NCI-H526 (cell line): ENCODE measurements around the gene MROH2A.

Experiments used
- DNase-seq, 2 experiments: peaks; one replicate each; lab custom pipeline; 2025; lab: John Stamatoyannopoulos, UW

MROH2A gene

DNA sequence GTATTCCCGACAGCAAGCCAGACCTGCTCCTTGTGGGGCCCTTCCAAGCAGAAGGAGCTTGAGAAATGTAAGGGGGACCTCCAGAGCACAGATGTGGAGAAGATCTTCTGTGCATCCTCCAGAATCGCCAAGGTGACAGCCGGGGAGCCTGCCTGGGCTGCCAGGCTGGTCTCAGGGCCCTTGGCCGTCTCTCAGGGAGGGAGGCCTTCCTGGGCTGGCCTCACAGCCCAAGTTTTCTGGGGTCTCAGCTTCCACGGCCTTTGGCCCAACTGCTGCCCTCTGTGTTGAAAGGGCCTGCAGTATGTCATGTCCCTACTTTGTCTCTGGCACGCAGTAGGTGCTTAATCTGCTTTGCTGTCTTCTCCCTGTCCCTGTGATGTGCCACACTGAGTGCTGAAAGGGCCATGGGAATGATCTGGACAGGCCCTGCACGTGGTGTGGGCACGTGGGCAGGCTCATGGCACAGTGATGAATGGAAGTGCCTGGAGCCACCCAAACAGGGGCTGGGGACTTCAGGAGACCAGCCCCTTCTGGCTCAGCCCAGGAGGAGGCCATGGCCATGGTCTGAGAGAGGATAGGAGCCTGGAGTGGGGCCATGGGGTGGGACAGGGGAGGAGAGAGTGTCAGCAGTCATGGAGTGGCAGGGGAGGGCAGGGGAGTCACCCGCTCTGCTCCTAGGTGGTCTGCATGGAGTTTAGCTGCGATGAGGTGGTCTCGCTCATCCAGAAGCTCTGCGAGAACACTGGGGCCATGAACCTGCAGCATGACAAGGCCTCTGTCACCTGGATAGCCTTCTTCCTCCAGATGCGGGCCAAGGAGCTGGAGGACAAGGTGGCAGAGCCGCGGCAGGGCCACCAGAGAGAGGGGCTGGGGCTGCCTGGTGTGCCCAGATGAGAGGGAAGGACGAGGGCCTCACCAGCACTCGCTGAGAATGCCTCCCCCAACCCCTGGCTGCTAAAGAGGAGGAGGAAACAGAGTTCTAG lies 40.8 kb downstream of the MROH2A start:
- DNase-seq: no peak

DNA sequence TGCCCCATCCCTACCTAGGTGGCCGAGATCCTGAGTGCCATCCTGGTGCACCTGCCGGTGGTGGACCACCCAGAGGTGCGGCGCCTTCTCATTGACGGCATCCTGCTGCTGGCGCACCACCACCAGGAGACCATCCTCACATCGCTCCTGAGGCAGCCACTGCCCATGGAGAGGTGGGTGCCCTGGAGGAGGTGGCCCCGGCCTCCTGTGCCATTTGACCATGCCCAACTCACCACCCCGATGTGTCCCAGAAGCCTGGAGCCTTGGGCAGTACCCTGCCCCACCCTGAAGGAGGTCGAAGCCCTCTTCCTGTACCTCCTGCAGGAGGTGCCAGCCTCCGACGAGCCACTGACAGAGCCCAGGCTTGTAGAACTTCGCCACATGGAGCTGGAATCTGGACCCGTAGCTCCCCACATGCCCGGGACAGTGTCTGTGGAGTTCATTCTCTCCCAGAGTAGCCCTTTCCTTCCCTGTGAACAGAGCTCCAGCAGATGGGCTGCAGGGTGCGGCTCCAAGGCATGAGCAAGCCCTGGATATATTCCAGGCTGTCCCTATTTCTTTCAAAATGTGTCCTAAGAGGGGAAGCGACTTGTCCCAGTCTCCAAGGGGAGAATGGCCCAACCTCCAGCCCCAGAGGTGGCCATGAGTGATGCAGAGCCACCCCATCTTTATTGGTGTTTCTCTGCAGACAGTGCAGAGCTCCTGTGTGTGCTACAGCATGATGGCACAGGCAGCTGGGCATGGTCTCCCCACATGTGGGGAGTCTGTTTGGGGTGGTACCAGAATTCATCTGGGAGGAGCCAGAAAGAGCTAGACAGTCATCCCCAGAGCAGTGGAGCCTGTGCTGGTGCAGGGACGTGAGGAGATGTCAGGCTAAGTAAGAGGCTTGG lies 42.0 kb downstream of the MROH2A start:
- DNase-seq: no peak

DNA sequence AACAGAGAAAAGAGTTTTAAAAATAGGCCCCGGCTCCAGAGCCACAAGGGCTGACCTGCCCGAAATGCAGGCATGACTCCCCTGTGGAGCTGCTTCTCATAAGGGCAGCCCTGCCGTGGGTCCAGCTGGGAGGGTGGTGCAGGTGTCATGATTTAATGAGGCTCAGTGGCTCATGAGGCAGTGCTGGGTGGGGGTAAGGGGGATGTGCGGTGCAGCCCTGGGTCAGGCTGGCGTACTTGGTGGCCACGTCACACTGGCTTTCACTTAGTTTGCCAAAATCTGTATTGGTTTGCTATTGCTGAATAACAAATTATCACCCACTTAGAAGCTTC lies 42.6 kb downstream of the MROH2A start:
- no peak for DNase-seq

DNA sequence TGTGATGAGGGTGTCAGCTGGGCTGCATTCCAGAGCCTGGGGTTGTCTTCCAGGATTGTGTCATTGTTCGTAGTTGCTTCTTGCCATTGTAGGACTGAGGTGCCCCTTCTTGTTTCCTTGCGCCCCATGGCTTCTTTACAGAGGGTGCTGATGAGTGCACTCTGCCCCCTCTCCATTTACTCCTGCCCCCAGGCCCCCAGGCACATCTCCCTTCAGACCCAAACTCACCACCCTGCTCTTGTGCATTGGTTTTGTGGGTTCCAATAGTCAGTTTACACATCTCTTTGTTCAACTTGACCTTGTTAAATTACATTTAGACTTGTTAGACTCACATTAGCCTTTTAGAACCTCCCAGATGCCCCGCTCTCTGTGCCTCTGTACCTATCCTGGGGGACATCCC lies 43.1 kb downstream of the MROH2A start:
- DNase-seq: no peak

DNA sequence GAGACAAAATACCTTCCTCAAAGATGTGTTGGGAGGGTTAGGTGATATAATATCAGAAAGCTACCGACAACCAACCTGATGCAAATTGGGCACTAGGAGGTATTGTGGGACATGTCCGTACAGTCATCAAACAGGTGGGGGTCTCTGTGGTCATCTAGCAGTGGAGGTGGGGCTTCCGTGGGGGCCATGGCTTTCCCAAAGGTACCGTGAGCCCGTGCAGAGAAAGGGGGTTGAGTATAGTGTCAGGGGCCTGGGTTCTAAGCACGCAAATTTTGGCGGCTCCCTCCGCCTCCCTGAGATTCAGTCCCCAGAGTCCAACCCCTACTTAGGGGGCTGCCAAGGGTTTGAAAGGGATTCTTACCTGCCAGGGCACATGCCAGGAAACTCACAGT lies 43.6 kb downstream of the MROH2A start:
- DNase-seq: no peak

DNA sequence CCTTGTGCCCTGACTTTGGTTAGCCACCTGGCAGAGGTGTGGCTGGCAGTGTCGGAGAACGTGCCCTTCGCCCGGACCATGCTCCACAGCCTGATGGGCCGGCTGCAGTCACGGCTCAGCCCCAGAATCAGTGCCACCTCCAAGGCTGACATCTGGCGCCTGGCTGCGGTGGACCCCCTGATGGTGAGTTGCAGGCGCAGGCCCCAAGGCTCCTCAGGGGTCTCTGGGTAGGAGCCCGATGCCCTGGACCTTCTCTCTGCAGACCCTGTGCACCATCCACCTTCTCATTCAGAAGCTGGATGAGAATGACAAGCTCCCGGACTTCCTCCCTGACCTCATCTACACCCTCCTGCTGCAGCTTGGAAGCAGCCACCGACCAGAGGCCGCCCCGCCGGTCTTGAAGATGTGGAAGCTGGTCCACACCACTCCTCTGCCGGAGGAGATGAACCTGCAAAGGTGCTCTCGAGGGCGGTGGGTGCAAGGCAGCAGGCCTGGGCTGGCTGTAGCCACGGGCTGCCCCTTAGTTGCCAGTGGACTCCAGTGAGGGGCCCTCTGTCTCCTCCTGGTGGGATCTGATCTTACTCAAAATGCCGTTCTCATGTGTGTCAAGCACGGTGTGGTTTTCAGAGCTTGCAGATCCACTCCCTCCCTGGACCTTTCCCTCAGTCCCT lies 44.1 kb downstream of the MROH2A start:
- DNase-seq: no peak

DNA sequence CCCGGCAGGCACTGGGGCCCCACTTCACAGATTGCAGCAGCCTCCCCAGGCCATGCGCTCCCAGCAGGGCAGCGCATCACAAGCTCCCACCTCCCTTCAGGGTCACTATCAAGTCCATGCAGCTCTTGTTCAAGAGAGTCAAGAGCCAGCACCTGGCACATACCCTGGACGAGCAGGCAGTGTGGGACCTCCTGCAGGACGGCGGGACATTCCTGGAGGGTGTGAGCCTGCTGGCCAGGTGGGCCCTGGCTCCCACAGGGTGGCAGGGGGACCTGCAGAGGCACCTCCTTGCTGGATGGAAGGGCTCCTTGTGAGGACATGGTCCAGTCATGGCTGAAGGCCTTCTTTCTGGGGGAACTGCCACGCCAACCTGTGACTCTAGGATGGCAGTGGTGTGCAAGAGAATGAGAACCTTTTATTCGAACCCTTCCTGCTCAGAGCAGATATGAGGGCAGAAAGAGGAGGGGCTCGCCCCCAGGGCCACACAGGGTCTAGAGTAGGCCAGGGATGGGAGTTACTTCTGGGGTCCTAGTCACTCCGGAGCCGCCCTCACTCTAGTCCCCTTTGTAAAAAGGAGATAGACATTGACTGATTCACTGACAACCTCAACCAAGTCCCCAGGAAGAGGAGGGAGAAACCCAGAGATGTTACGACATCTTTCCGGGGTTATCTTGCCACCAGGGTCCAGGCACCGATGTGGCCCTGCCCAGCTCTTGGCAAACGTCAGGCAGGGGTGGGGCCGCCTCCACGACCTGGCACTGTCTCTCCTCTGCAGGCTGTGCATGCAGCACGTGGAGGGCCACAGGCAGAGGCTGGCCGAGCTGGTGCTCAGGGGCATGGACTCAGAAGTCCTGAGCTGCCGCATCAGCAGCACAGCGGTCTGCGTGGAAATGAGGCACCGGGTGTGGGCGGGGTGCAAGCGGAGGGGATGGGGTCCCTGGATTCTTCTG lies 44.9 kb downstream of the MROH2A start:
- no peak for DNase-seq

DNA sequence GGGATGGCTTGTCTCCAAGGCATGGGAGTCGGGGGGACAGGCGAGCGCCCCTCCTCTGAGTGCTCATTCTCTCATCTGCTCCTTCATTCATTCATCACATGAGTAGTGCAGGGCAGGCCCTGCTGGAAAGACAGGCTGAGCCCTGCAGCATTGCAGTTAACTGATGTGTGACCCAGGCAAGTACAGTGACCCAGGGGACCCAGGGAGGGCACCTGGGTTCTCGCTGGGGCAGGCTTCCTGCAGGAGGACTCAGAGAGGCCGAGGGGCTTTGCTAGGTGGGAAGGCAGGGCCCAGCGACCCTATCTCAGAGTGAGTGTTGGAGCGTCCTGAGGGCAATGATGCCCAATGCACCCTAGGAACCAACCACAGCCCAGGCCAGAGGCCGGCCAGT lies 45.6 kb downstream of the MROH2A start:
- no peak for DNase-seq

DNA sequence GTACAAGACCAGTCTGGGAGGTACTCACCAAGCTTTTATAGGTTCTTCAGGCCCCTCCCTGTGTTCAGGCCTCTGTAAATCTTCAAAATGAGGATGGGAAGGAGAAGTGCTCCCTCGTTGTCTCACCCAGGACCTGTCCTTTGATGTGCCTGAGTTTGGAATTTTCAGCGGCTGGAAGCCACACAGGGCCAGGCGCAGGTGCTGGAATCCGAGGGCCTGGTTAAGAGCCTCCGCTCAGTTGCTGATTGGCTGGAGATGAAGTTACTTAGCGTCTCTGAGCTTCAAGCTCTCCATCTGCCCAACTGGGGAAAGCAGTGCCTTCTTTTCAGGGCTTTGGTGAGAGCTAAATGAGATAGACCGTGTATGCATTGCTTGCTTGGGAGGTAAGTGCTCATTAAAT lies 46.2 kb downstream of the MROH2A start:
- DNase-seq: no peak

DNA sequence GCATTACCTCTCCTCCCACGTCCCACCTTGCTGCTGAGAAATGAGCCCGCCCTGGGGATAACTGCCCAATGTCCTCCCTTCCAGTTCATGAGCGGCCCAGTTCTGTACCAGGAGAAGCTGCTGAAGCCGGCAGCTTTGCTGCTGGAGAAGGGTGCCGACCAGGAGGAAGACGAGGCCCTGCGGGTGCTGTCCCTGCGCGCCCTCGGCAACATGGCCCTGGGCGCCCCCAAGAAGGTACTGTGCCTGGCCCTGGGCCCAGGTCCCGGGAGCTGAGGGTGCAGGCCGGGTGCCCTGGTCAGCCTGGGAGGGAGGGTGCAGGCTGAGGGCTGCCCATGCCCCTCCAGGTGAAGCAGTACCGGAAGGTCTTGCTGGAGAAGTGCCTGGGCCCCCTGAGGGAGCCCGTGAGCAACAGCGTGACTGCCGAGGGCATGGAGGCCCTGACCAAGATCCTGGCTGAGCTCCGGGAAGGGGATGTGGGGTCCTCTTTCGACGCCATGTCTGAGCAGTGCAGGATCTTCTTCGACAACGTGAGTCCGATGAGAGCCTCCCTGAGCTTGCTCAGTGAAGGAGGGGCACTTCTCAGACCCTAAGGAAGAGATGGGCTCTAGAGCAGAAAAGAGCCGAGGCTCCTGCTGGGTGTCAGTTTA lies 50.5 kb downstream of the MROH2A start:
- DNase-seq: no peak

DNA sequence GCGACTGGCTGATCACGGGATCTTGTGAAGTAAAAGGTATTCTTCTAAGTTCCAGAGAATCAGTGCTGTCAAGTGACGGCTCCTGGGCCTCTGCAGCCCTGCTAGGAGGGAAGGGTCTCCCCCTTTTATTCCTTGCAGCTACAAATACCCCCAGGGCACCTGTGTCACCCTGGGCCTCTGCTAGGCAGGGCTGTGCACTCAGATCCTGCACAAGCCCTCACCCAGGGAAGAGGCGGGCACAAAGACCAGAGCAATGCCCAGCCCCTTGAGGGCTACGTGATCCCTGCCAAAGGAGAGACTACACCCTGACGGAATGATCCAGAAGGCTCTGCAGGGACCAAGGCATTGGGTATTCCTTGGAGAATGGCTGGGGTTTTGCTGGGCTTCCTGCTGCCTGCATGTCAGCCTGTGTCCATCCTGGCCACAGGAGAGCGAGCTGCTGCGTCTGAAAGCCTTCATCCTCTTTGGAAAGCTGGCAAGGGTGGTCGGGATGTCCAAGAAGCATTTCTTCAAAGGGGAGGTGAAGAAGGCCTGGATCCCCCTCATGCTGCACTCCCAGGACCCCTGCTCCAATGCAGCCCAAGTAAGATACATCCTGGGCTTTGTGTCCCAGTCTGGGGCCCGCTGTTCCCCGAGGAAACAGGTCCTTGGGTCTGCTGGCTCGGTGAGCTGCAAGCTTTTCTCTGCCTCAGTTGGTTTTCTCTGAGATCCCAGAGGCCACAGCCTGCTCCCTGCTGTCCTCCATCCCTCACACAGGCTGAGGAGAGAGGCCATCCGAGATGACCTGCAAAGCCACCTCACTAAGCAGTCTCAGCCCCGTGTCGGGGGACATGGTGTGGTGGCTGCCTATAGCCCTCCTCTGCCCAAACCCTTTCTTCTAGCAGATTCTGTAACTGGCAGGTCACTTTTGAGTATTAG lies 51.3 kb downstream of the MROH2A start:
- DNase-seq: no peak

DNA sequence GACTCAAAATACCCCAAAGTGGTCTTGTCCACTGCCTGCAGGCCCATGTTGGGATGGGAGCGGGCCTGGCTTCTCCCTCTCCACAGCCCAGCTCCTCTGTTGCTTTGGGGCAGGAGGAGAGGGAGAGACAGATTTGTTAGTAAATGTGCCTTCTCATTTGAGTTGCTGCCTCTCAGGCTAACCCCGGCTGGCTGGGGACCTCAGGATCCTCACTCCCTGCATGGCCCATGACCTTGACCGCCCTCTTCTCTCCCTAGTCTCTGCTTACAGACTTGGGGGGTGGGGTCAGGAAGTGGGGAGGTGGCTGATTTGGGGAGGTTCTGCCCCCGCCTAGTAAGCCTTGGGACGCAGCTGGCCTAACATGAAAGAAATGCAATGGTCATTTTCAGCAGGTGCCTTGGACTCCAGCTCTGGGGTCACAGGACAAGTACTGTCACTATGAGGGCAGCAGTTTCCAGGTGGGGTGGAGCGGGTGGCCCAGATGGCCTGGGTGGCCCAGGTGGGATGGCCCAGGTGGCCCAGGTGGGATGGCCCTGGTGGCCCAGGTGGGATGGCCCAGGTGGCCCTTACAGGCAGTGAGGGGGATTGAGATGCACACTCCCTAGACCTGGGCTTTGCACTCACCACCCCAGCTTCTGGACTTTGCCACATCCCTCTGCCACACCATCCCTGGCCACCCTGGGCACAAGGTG lies 52.1 kb downstream of the MROH2A start:
- no peak for DNase-seq

DNA sequence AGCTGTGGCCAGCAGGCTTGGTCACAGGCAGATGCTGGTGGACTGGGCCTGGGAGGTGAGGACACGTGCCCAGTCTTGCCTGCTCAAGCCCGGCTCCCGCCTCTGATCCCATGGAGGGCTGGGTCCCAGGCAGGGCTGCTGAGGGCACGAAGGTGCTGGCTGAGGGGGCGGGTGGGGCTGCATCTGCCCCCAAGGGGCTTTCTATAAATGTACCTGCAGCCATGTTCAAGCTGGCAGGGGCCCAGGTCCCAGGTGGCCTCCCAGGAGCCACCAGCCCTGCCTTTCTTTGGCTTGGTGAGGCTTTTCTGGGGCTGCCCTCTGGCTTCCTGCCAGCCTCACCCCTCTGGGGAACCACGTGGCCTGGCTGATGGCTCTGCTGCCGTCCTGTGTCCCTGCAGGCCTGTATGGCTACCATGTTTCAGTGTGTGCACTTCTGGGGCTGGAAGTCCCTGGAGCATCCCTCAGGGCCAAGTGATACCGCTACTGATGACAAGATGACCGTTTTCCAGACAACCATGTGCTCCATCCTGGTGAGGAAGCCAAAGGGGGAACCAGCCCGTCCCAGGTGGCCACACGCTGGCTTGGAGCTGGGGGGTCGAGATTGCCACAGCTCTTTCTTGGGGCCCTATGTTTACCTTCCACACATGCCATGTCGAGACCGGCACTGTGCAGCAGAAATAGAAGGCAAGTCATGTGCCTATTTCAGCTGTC lies 53.0 kb downstream of the MROH2A start:
- DNase-seq: no peak

DNA sequence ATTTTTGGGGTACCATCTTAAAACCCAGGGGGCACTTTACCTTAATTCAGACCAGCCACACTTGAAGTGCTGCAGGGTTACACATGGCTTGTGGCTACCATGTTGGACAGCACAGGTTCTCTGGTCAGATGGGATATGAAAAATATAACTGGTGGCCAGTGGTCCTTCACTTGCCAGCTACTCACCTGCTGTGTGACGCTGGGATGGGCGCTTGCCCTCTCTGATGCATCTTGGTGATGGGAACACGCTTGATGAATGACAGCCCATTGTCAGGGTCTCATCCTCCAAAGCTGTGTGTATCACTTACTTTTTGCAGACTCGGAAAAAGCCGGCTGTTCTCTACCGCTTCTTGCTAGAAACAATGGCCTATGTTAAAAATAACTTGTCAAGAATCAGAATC lies 53.7 kb downstream of the MROH2A start:
- no peak for DNase-seq

DNA sequence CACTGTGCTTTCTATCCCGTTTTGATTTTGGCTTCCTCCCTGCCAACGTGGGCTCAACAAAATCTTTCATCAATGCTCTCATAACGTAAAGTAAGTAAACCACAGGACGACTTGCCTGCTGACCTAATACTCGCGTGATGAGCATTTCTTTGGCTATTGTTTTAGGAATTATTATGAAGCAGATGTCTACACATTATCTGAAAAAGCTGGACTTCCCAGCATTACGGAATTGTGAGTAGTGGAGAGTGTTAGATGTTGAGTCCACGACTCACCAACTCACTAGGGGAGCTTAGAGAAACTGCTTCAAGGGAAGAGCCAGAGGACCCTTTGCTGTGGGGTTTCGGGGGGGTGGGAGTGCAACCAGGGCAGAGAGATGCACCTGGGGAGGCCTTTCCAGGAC lies 54.3 kb downstream of the MROH2A start:
- no peak for DNase-seq

DNA sequence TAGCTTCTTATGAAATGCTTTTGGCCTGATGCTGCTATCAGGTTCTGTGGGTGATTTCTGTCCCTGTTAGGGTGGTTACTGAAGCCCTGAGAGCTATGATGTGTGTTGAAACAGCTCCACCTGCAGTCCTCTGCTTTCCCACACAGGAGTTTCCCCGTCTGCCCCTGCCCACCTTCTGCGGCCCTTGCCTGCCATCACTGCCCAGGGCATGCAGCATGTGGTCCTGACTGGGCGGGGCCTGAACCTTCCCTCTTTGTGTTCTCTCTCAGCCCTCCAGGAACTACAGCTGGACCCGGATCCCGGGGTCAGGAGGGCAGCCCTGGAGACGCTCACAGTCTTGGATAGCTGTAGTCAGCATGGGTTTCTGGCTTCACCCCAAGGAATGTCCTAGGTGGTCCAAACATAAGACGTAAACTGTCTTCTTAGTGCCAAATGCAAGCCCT lies 54.8 kb downstream of the MROH2A start:
- DNase-seq: peak; percentile 32 to 67

DNA sequence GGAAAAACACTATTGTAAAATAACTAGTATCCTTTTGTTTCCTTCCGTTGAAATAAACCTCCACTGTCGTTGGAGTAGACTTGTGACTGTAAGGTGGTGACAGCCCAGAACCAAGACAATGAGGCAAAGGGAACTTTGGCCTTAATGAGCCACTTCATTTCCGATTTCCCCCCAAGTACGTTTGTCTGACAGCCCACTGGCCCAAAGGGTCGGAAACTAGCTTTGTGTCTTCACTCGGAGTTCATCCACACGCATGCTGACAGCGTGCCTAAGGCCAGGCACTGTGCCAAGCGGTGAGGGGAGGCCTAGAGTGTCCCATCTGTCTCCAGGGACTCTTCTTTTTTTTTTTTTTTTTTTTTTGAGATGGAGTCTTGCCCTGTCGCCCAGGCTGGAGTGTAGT lies 55.2 kb downstream of the MROH2A start:
- DNase-seq: no peak
